HG02852 (cell line): ENCODE data around the gene RBMS3.
"Not testable (repeated sequence)": the region's sequence is repeated elsewhere in the genome, so short reads cannot be mapped to it uniquely, and the experiment has no call there.

Experiments
- ATAC-seq: cut with Tn5 transposase; IDR thresholded peaks from one replicate; pipeline ENCODE4 v1.9.1; 2021; ENCODE audit warnings: mild to moderate bottlenecking, moderate library complexity; ENCODE audit not compliant: unreplicated experiment

The RBMS3 gene

GRCh38 chr3:29759411-29760225 lies 478.7 kb downstream of the RBMS3 start:
- no peak for ATAC-seq

GRCh38 chr3:29760226-29760685 lies 479.4 kb downstream of the RBMS3 start:
- ATAC-seq: no peak

- ATAC-seq: no peak
Measured at GRCh38 chr3:29761517-29761916, 480.6 kb downstream of the RBMS3 start.

- ATAC-seq: no peak
Measured at GRCh38 chr3:29763115-29763514, 482.2 kb downstream of the RBMS3 start.

GRCh38 chr3:29764041-29764440 lies 483.2 kb downstream of the RBMS3 start:
- no peak for ATAC-seq

GRCh38 chr3:29764603-29765254 lies 483.9 kb downstream of the RBMS3 start:
- ATAC-seq: no peak

- ATAC-seq: no peak
Measured at GRCh38 chr3:29771602-29772001, 490.7 kb downstream of the RBMS3 start.

GRCh38 chr3:29772436-29772835 lies 491.6 kb downstream of the RBMS3 start:
- ATAC-seq: no peak

GRCh38 chr3:29773481-29773880 lies 492.6 kb downstream of the RBMS3 start:
- no peak for ATAC-seq

GRCh38 chr3:29775340-29775739 lies 494.5 kb downstream of the RBMS3 start:
- no peak for ATAC-seq

GRCh38 chr3:29777869-29778268 lies 497.0 kb downstream of the RBMS3 start:
- ATAC-seq: no peak

- no peak for ATAC-seq
Measured at GRCh38 chr3:29789686-29790085, 508.8 kb downstream of the RBMS3 start.

GRCh38 chr3:29796808-29797207 lies 515.9 kb downstream of the RBMS3 start:
- no peak for ATAC-seq

- no peak for ATAC-seq
Measured at GRCh38 chr3:29802057-29802456, 521.2 kb downstream of the RBMS3 start.

- ATAC-seq: no peak
Measured at GRCh38 chr3:29804044-29804443, 523.2 kb downstream of the RBMS3 start.

GRCh38 chr3:29805757-29806156 lies 524.9 kb downstream of the RBMS3 start:
- no peak for ATAC-seq

- not testable (repeated sequence) for ATAC-seq
Measured at GRCh38 chr3:29808324-29808723, 527.5 kb downstream of the RBMS3 start.

GRCh38 chr3:29822071-29822470 lies 541.2 kb downstream of the RBMS3 start:
- ATAC-seq: no peak

- no peak for ATAC-seq
Measured at GRCh38 chr3:29823233-29823632, 542.4 kb downstream of the RBMS3 start.

- ATAC-seq: no peak
Measured at GRCh38 chr3:29826712-29827111, 545.8 kb downstream of the RBMS3 start.

- no peak for ATAC-seq
Measured at GRCh38 chr3:29827756-29828155, 546.9 kb downstream of the RBMS3 start.

GRCh38 chr3:29829340-29829739 lies 548.5 kb downstream of the RBMS3 start:
- no peak for ATAC-seq
